ENCODE results near the gene PSPH. TPM values are rescaled to one million over a fixed set of nuclear protein-coding genes. Genes with fewer than 3 reads are reported as not detected.

Gene PSPH
- total and polyA plus RNA-seq, 10 of the 15 experiments (the other 5 are each of a cell fraction or from before 2014, with no cell fraction given), result 5.2 to 36.4 (median 23.9) TPM

DNA sequence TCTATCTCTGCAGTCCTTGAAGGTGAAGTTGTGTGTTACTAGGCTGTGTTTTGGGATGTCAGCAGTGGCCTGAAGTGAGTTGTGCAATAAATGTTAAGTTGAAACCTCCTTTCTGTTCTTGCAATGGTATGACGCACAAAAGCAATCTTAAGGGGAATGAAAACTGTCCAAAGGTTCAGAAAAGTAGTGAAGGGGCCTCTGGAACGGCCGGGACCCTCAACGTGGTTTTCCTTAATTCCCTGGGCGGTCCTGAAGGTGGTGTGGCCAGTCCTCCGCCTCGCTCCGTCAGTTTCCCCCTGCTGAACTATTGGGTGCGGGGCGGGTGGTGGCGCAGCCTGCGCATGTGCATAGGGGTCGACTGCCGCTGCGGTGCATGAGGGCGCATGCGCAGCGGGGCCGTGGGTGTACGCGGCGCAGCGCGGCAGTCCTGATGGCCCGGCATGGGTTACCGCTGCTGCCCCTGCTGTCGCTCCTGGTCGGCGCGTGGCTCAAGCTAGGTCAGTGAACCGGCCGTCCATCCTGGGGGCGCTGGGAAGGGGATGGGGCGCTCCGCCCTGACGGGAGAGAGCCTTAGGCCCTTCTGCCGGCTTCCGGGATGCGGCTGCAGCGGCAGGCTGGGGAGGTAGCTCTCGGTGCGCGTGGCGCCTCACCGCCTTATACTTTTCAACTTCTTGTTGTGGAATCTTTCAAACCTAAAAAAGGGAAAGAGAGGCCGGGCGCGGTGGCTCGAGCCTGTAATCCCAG lies 12.8 kb upstream of the PSPH start, which contains the start of gene SUMF2 (continued):
- TF ChIP-seq USF2 (IDR thresholded peaks at IDR 0.05; ENCODE audit: borderline replicate concordance, low read depth, low read length), result no peak

- Histone ChIP-seq H3K79me2 (ENCODE audit: control insufficient read depth, insufficient read depth, low read length) (peaks cover 20% of the 10 kb centered on the region), H3K4me3 (peak overlapping the region; percentile 72; the same call in 1 of the 2 replicates), H4K20me1 (ENCODE audit: control insufficient read depth, insufficient read depth) (no peaks in the 10 kb centered on the region), H3K4me1 (ENCODE audit: control insufficient read depth, insufficient read depth, low read length) (peaks cover 6% of the 10 kb centered on the region; the same call in 1 of the 2 replicates), H3K36me3 (ENCODE audit: control insufficient read depth in 2 of 2, insufficient read depth in 2 of 2, low read length in 1 of 2) (peaks cover 0 to 19% of the 10 kb centered on the region in 2 experiments; a peak in 2 of 4 replicates), H2AFZ (ENCODE audit: control insufficient read depth, low read depth, low read length) (peak overlapping the region; percentile 75), H3K4me2 (ENCODE audit: control insufficient read depth, insufficient read depth) (peak overlapping the region; percentile 43), H3K27ac (ENCODE audit: control insufficient read depth, insufficient read depth) (peak overlapping the region; percentile 71; the same call in 1 of the 2 replicates), H3K27me3 (replicated peaks in 1 of 2; ENCODE audit: control insufficient read depth in 2 of 2, insufficient read depth in 2 of 2, low read length in 1 of 2) (no peaks in the 10 kb centered on the region), H3K9me3 (replicated peaks; ENCODE audit: control insufficient read depth, insufficient read depth, low read length) (no peaks in the 10 kb centered on the region), H3K9ac (ENCODE audit: control insufficient read depth, insufficient read depth, low read length) (peak overlapping the region; percentile 83)
- RAD21 ChIA-PET (ENCODE audit: unreplicated experiment), result interaction anchor here (3.6 kb wide), 1 partner anchor 12 kb away, joined by 23 read pairs; the partner anchor contains the start of genes CCT6A and PSPH
- ATAC-seq, result no peak
- CTCF ChIA-PET, result interaction anchor here (1.0 to 4.3 kb wide), 4 partner anchors 8 to 422 kb away, joined by 3 to 34 read pairs (median 4); no protein-coding TSS in a partner anchor
- FAIRE-seq, result no peak
- POLR2A ChIA-PET, result interaction anchor here (1.1 to 4.3 kb wide), 4 partner anchors 9 to 50 kb away, joined by 3 to 29 read pairs (median 11); partner anchors contain the start of genes CCT6A, CHCHD2 and PSPH
- BruUV-seq (replicated peaks), result TSS peak; percentile 5
- intact Hi-C loops (cut with micrococcal nuclease; ENCODE audit: unreplicated experiment) (loop anchor here (5.0 kb wide), 2 partner anchors 96 to 756 kb away; no protein-coding TSS in a partner anchor), in situ Hi-C loops (cut with MboI) (no loop called here)
- no peak for DNase-seq (ENCODE audit: low read depth, low spot score)
- SMC1A ChIA-PET (ENCODE audit: uncharacterized antibody, unreplicated experiment), result interaction anchor here (1.4 to 2.5 kb wide), 2 partner anchors 10 to 12 kb away, joined by 4 to 13 read pairs; partner anchors contain the start of genes CCT6A and PSPH
- WGBS (ENCODE audit: insufficient coverage, insufficient replicate concordance, low lambda C conversion rate, missing lambda C conversion rate), result 74% methylated on average over 7 of the region's 7 CpGs
- TF ChIP-seq NBN (IDR thresholded peaks at IDR 0.05) (no peak), CBFB (IDR thresholded peaks at IDR 0.05; ENCODE audit: low read depth) (0 out of 2 replicates have a peak, but pooled peaks have one; percentile 1), RAD51 (IDR thresholded peaks at IDR 0.05) (peak; percentile 10; the same call in 1 of the 2 replicates)
These were observed 12.2 kb upstream of the PSPH start for GRCh38 chr7:56063500-56063881.

Data from GM12878 (cell line).